ENCODE results near the gene NAALAD2. TPM values are rescaled to one million over a fixed set of nuclear protein-coding genes. Genes with fewer than 3 reads are reported as not detected.
A peak's percentile ranks its signal among the peaks of the same experiment; 100 is the strongest.
"Not testable (repeated sequence)": the region's sequence is repeated elsewhere in the genome, so short reads cannot be mapped to it uniquely, and the experiment has no call there.

NAALAD2 gene
- total RNA-seq (not detected), polyA plus RNA-seq (under 1 TPM in 2 of 4 donors, not detected in 2; 0.06 to 0.08 TPM)

- Mint-ChIP-seq H3K4me1 (peaks cover 0 to 14% (median 5%) of the 10 kb centered on the region in 4 donors), H3K27ac (no peak within 1 kb of the TSS), H3K4me3 (peak within 1 kb of the TSS in 2 of 4 donors; percentile 34 to 56), H3K9me3 (peaks cover 0 to 13% (median 2%) of the 10 kb centered on the region in 7 donors), H3K36me3 (no peaks in the 10 kb centered on the region), H3K27me3 (peaks cover 30% of the 10 kb centered on the region)
- peaks cover 6% of the 10 kb centered on the region for H3K4me1 ChIP-seq (ENCODE audit: control insufficient read depth, insufficient read depth, low read length, poor library complexity, severe bottlenecking)
- H3K4me3 ChIP-seq (ENCODE audit: low read depth, low read length), result no peak within 1 kb of the TSS
- no peaks in the 10 kb centered on the region for H3K9me3 ChIP-seq (ENCODE audit: control insufficient read depth in 2 of 2, low read length in 2 of 2)
- no peak for ATAC-seq (ENCODE audit: low read depth in 2 of 2)
- H3K27me3 ChIP-seq (ENCODE audit: control insufficient read depth, insufficient read depth, low read length), result peaks cover 19% of the 10 kb centered on the region
- no peak within 1 kb of the TSS for H3K27ac ChIP-seq (ENCODE audit: insufficient read depth, low read length, poor library complexity, severe bottlenecking)
- DNase-seq, result no peak
- H3K36me3 ChIP-seq (ENCODE audit: control insufficient read depth, insufficient read depth, low read length), result no peaks in the 10 kb centered on the region
Observed at GRCh38 chr11:90134478-90135003, at the start of gene NAALAD2. TSS of gene NAALAD2 (plus strand) at chr11:90134663. CDS start at chr11:90134759, 96 bp downstream.

- H3K4me1 ChIP-seq (ENCODE audit: control insufficient read depth, insufficient read depth, low read length, poor library complexity, severe bottlenecking); H3K27ac Mint-ChIP-seq; H3K27me3 Mint-ChIP-seq; DNase-seq; H3K4me3 Mint-ChIP-seq; H3K27me3 ChIP-seq (ENCODE audit: control insufficient read depth, insufficient read depth, low read length); H3K9me3 Mint-ChIP-seq; H3K9me3 ChIP-seq (ENCODE audit: control insufficient read depth in 2 of 2, low read length in 2 of 2); H3K4me1 Mint-ChIP-seq; H3K36me3 Mint-ChIP-seq; H3K27ac ChIP-seq (ENCODE audit: insufficient read depth, low read length, poor library complexity, severe bottlenecking); H3K36me3 ChIP-seq (ENCODE audit: control insufficient read depth, insufficient read depth, low read length); ATAC-seq (ENCODE audit: low read depth in 2 of 2); H3K4me3 ChIP-seq (ENCODE audit: low read depth, low read length): not testable (repeated sequence)
Observed at GRCh38 chr11:90085650-90086049, 48.8 kb upstream of the NAALAD2 start, which contains the start of gene UBTFL1. TSS of gene UBTFL1 (plus strand) at chr11:90085950. CDS start at chr11:90085950, 0 bp downstream.

GRCh38 chr11:90088731-90089130 lies 45.7 kb upstream of the NAALAD2 start:
- not testable (repeated sequence) for ATAC-seq (ENCODE audit: low read depth in 2 of 2); H3K27ac ChIP-seq (ENCODE audit: insufficient read depth, low read length, poor library complexity, severe bottlenecking); H3K36me3 Mint-ChIP-seq; H3K4me3 ChIP-seq (ENCODE audit: low read depth, low read length); H3K4me1 Mint-ChIP-seq; H3K4me1 ChIP-seq (ENCODE audit: control insufficient read depth, insufficient read depth, low read length, poor library complexity, severe bottlenecking); DNase-seq; H3K27me3 ChIP-seq (ENCODE audit: control insufficient read depth, insufficient read depth, low read length); H3K36me3 ChIP-seq (ENCODE audit: control insufficient read depth, insufficient read depth, low read length); H3K27ac Mint-ChIP-seq; H3K4me3 Mint-ChIP-seq; H3K9me3 ChIP-seq (ENCODE audit: control insufficient read depth in 2 of 2, low read length in 2 of 2); H3K9me3 Mint-ChIP-seq; H3K27me3 Mint-ChIP-seq

- H3K27ac ChIP-seq (ENCODE audit: insufficient read depth, low read length, poor library complexity, severe bottlenecking); H3K9me3 ChIP-seq (ENCODE audit: control insufficient read depth in 2 of 2, low read length in 2 of 2); H3K36me3 ChIP-seq (ENCODE audit: control insufficient read depth, insufficient read depth, low read length); DNase-seq; H3K4me3 Mint-ChIP-seq; H3K9me3 Mint-ChIP-seq; H3K36me3 Mint-ChIP-seq; ATAC-seq (ENCODE audit: low read depth in 2 of 2); H3K4me1 Mint-ChIP-seq; H3K4me1 ChIP-seq (ENCODE audit: control insufficient read depth, insufficient read depth, low read length, poor library complexity, severe bottlenecking); H3K4me3 ChIP-seq (ENCODE audit: low read depth, low read length); H3K27me3 ChIP-seq (ENCODE audit: control insufficient read depth, insufficient read depth, low read length); H3K27ac Mint-ChIP-seq; H3K27me3 Mint-ChIP-seq: not testable (repeated sequence)
Observed at GRCh38 chr11:90095230-90095924, 39.1 kb upstream of the NAALAD2 start.

DNA sequence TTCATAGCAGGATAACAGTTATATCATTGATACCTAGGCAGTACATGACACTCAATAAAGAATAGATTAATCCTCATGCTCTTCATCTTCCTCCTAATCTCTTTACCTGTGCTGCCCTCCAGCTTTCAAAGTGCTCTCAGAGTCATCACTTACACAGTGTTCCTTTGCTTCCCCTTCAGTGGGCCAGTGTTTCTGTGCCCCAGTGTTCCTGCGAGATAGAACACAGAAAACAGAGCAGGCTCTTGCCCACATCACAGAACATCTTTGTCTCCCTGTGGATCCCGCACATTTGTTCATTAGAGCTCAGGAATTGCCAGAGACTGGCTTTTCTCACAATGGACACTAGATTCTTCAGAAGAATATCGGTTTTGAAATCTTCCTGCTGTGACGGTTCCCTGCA lies 36.2 kb upstream of the NAALAD2 start:
- H3K9me3 Mint-ChIP-seq; DNase-seq; H3K4me1 ChIP-seq (ENCODE audit: control insufficient read depth, insufficient read depth, low read length, poor library complexity, severe bottlenecking); H3K27ac ChIP-seq (ENCODE audit: insufficient read depth, low read length, poor library complexity, severe bottlenecking); H3K36me3 Mint-ChIP-seq; H3K27ac Mint-ChIP-seq; H3K36me3 ChIP-seq (ENCODE audit: control insufficient read depth, insufficient read depth, low read length); H3K4me3 ChIP-seq (ENCODE audit: low read depth, low read length); H3K4me3 Mint-ChIP-seq; H3K27me3 ChIP-seq (ENCODE audit: control insufficient read depth, insufficient read depth, low read length); H3K27me3 Mint-ChIP-seq; ATAC-seq (ENCODE audit: low read depth in 2 of 2); H3K9me3 ChIP-seq (ENCODE audit: control insufficient read depth in 2 of 2, low read length in 2 of 2); H3K4me1 Mint-ChIP-seq: not testable (repeated sequence)

GRCh38 chr11:90100431-90100830 lies 34.0 kb upstream of the NAALAD2 start:
- H3K36me3 ChIP-seq (ENCODE audit: control insufficient read depth, insufficient read depth, low read length), result no peaks in the 10 kb centered on the region
- no peak for ATAC-seq (ENCODE audit: low read depth in 2 of 2)
- no peaks in the 10 kb centered on the region for H3K27me3 ChIP-seq (ENCODE audit: control insufficient read depth, insufficient read depth, low read length)
- no peak overlapping the region for H3K4me3 ChIP-seq (ENCODE audit: low read depth, low read length)
- peaks cover 0 to 8% (median 0%) of the 10 kb centered on the region in 7 donors for H3K9me3 Mint-ChIP-seq
- H3K36me3 Mint-ChIP-seq, result no peaks in the 10 kb centered on the region
- H3K9me3 ChIP-seq (ENCODE audit: control insufficient read depth in 2 of 2, low read length in 2 of 2), result no peaks in the 10 kb centered on the region
- no peak for DNase-seq
- no peak overlapping the region for H3K27ac ChIP-seq (ENCODE audit: insufficient read depth, low read length, poor library complexity, severe bottlenecking)
- no peak overlapping the region for H3K27ac Mint-ChIP-seq
- no peaks in the 10 kb centered on the region for H3K27me3 Mint-ChIP-seq
- H3K4me1 ChIP-seq (ENCODE audit: control insufficient read depth, insufficient read depth, low read length, poor library complexity, severe bottlenecking), result no peaks in the 10 kb centered on the region
- no peaks in the 10 kb centered on the region for H3K4me1 Mint-ChIP-seq
- no peak overlapping the region for H3K4me3 Mint-ChIP-seq

- Histone ChIP-seq H3K4me1 (ENCODE audit: control insufficient read depth, insufficient read depth, low read length, poor library complexity, severe bottlenecking) (no peaks in the 10 kb centered on the region), H3K9me3 (ENCODE audit: control insufficient read depth in 2 of 2, low read length in 2 of 2) (no peaks in the 10 kb centered on the region), H3K36me3 (ENCODE audit: control insufficient read depth, insufficient read depth, low read length) (no peaks in the 10 kb centered on the region), H3K27ac (ENCODE audit: insufficient read depth, low read length, poor library complexity, severe bottlenecking) (no peak overlapping the region), H3K4me3 (ENCODE audit: low read depth, low read length) (no peak overlapping the region), H3K27me3 (ENCODE audit: control insufficient read depth, insufficient read depth, low read length) (no peaks in the 10 kb centered on the region)
- Mint-ChIP-seq H3K36me3 (no peaks in the 10 kb centered on the region), H3K4me3 (no peak overlapping the region), H3K4me1 (no peaks in the 10 kb centered on the region), H3K27ac (no peak overlapping the region), H3K9me3 (peaks cover 0 to 1% (median 0%) of the 10 kb centered on the region in 7 donors), H3K27me3 (no peaks in the 10 kb centered on the region)
- no peak for ATAC-seq (ENCODE audit: low read depth in 2 of 2)
- DNase-seq, result no peak
Observed at GRCh38 chr11:90113541-90113940, 20.9 kb upstream of the NAALAD2 start.

GRCh38 chr11:90120191-90120590 lies 14.3 kb upstream of the NAALAD2 start:
- no peak overlapping the region for H3K4me3 Mint-ChIP-seq
- ATAC-seq (ENCODE audit: low read depth in 2 of 2) (no peak), DNase-seq (no peak)
- H3K9me3 Mint-ChIP-seq, result no peaks in the 10 kb centered on the region
- H3K4me1 ChIP-seq (ENCODE audit: control insufficient read depth, insufficient read depth, low read length, poor library complexity, severe bottlenecking), result no peaks in the 10 kb centered on the region
- H3K27ac ChIP-seq (ENCODE audit: insufficient read depth, low read length, poor library complexity, severe bottlenecking), result no peak overlapping the region
- H3K9me3 ChIP-seq (ENCODE audit: control insufficient read depth in 2 of 2, low read length in 2 of 2), result no peaks in the 10 kb centered on the region
- no peak overlapping the region for H3K27ac Mint-ChIP-seq
- H3K36me3 ChIP-seq (ENCODE audit: control insufficient read depth, insufficient read depth, low read length), result no peaks in the 10 kb centered on the region
- no peaks in the 10 kb centered on the region for H3K36me3 Mint-ChIP-seq
- H3K4me3 ChIP-seq (ENCODE audit: low read depth, low read length), result no peak overlapping the region
- H3K27me3 Mint-ChIP-seq, result no peaks in the 10 kb centered on the region
- H3K27me3 ChIP-seq (ENCODE audit: control insufficient read depth, insufficient read depth, low read length), result no peaks in the 10 kb centered on the region
- no peaks in the 10 kb centered on the region for H3K4me1 Mint-ChIP-seq
